Lower leg skin (tissue), 3 donors: Measurements from ENCODE around the gene GTPBP2.

Experiments
- CTCF ChIP-seq, 3 donors: fragments of 450-650 bp; IDR thresholded peaks; one replicate each; pipeline ENCODE4 v1.5.1; 2016; ENCODE audit warnings: antibody characterized with exemption in 3 of 3, mild to moderate bottlenecking in 3 of 3, moderate library complexity in 2 of 3
- POLR2A ChIP-seq, 2 donors: fragments of 450-650 bp; IDR thresholded peaks; one replicate each; pipeline ENCODE4 v1.6.1; 2016 to 2017; ENCODE audit warnings: antibody characterized with exemption in 2 of 2, mild to moderate bottlenecking in 1 of 2, moderate library complexity in 1 of 2

GRCh38 chr6:43629505-43630300 is 639 bp upstream of the GTPBP2 start:
- no peak for TF ChIP-seq CTCF (IDR thresholded peaks at IDR 0.05)
- TF ChIP-seq POLR2A (IDR thresholded peaks at IDR 0.05): no peak
